Panc1 (cell line): ENCODE data around the gene SPRR5. TPM values are rescaled to one million over a fixed set of nuclear protein-coding genes. Genes with fewer than 3 reads are reported as not detected.

Experiments
- ATAC-seq: fragments of 200-7000 bp; cut with Tn5 transposase; 2 replicates; pipeline ENCODE4 v1.9.1; 2020; ENCODE audit warnings: mild to moderate bottlenecking, moderate library complexity
- Bru-seq: library from RNA; stranded (reverse); fragments of 400-500 nt; gene quantifications from one replicate; lab custom pipeline; 2021; lab: Mats Ljungman, UMichigan
- BruChase-seq, 2 experiments: library from RNA; stranded (reverse); fragments of 400-500 nt; gene quantifications; one replicate each; lab custom pipeline; 2021; lab: Mats Ljungman, UMichigan
- BruUV-seq: library from RNA; stranded (reverse); fragments of 400-500 nt; replicated peaks from 2 replicates; lab custom pipeline; 2021; lab: Mats Ljungman, UMichigan
- CTCF ChIA-PET: fragments of 300-600 bp; sonication (Branson Sonifier 250); formaldehyde crosslinking; loops from one replicate; lab custom pipeline; 2022; ENCODE audit warnings: antibody characterized with exemption; lab: Charles Lee
- POLR2A ChIA-PET: fragments of 300-600 bp; sonication (Branson Sonifier 250); formaldehyde crosslinking; loops from one replicate; lab custom pipeline; 2022; ENCODE audit warnings: antibody characterized with exemption; lab: Charles Lee
- DNase-seq: peaks from one replicate; pipeline ENCODE4 v3.0.0-alpha.2; 2010; ENCODE audit warnings: low read depth, low spot score
- H3K27ac ChIP-seq: 2 replicates; pipeline ENCODE4 v1.5.1; 2011; ENCODE audit warnings: mild to moderate bottlenecking, low read length, inconsistent platforms
- H3K27me3 ChIP-seq: fragments of 200-500 bp; sonication (Bioruptor generic); 2 replicates; pipeline ENCODE4 v1.6.0; 2014; ENCODE audit warnings: low read length, inconsistent platforms; ENCODE audit not compliant: control insufficient read depth, insufficient read depth
- H3K36me3 ChIP-seq: fragments of 200-500 bp; sonication (Bioruptor generic); 2 replicates; pipeline ENCODE4 v1.5.1; 2014; ENCODE audit warnings: inconsistent platforms, mild to moderate bottlenecking, low read length, moderate library complexity; ENCODE audit not compliant: control insufficient read depth, insufficient read depth
- H3K4me1 ChIP-seq: 2 replicates; pipeline ENCODE4 v1.5.1; 2011; ENCODE audit warnings: inconsistent platforms, mild to moderate bottlenecking, low read length, moderate library complexity; ENCODE audit not compliant: control insufficient read depth, insufficient read depth
- H3K4me3 ChIP-seq, 2 experiments: 2 replicates each; pipeline ENCODE4 v1.5.1; 2011 to 2012; ENCODE audit warnings: low read depth in 2 of 2, low read length in 2 of 2, mild to moderate bottlenecking in 2 of 2, inconsistent platforms in 1 of 2, moderate library complexity in 1 of 2
- H3K9me3 ChIP-seq: fragments of 200-500 bp; sonication (Bioruptor generic); 2 replicates; pipeline ENCODE4 v1.5.1; 2014; ENCODE audit warnings: low read depth, mild to moderate bottlenecking, inconsistent platforms, low read length, moderate library complexity; ENCODE audit not compliant: control insufficient read depth, insufficient read depth
- CTCF ChIP-seq: fragments of 450-650 bp; IDR thresholded peaks from 2 replicates; pipeline ENCODE4 v1.5.1; 2017; ENCODE audit warnings: mild to moderate bottlenecking
- POLR2AphosphoS5 ChIP-seq: IDR thresholded peaks from 2 replicates; pipeline ENCODE4 v1.6.1; 2012; ENCODE audit warnings: mild to moderate bottlenecking, low read depth, low read length, moderate library complexity
- REST ChIP-seq, 2 experiments: IDR thresholded peaks; 2 replicates each; pipeline ENCODE4 v1.6.1; 2011 to 2012; ENCODE audit warnings: low read depth in 2 of 2, control low read depth in 1 of 2, low read length in 1 of 2, mild to moderate bottlenecking in 1 of 2, moderate library complexity in 1 of 2; ENCODE audit not compliant: insufficient read depth in 1 of 2
- SIN3A ChIP-seq: IDR thresholded peaks from 2 replicates; pipeline ENCODE4 v1.6.1; 2012; ENCODE audit warnings: low read depth, mild to moderate bottlenecking, low read length, moderate library complexity, borderline replicate concordance; ENCODE audit not compliant: insufficient read depth
- TCF7L2 ChIP-seq: IDR thresholded peaks from 2 replicates; pipeline ENCODE4 v1.6.1; 2011; ENCODE audit warnings: mild to moderate bottlenecking, low read depth, low read length, inconsistent platforms
- in situ Hi-C: cut with HindIII; loops from 2 replicates; pipeline ENCODE4 v1.10.0; 2016; ENCODE audit warnings: low sequenced_read_pairs, low pct_unique_long_range_greater_than_20kb
- intact Hi-C: fragments of 100-400 bp; cut with micrococcal nuclease; formaldehyde crosslinking; loops from one replicate; pipeline ENCODE4 v1.10.0; 2022; ENCODE audit not compliant: unreplicated experiment
- long read RNA-seq: library from polyadenylated mRNA; unstranded; transcript quantifications from one replicate; pipeline ENCODE4 v2.0.0, GENCODE V29; 2021; ENCODE audit not compliant: unreplicated experiment
- polyA plus RNA-seq: library from polyadenylated mRNA; unstranded; fragments of >200 nt; gene quantifications from one replicate; pipeline ENCODE4 v1.2.1, GENCODE V29; 2012; ENCODE audit warnings: missing spikeins; ENCODE audit not compliant: insufficient read length
- total RNA-seq: library from RNA; stranded (reverse); gene quantifications from one replicate; pipeline ENCODE4 v1.2.1, GENCODE V29; 2021; ENCODE audit not compliant: unreplicated experiment

The SPRR5 gene
- total RNA-seq (not detected), Bru-seq, nascent RNA (not detected), BruChase-seq, experiment 1, labeled RNA remaining after a 2-hour chase (not detected), BruChase-seq, experiment 2, labeled RNA remaining after a 6-hour chase (not detected)
- polyA plus RNA-seq = not detected
- long read RNA-seq = 0 reads

- no TSS peak for BruUV-seq
- POLR2A ChIA-PET = no interaction called here
- DNase-seq (no peak), ATAC-seq (no peak)
- in situ Hi-C loops (no loop called here), intact Hi-C loops (no loop called here)
- TF ChIP-seq CTCF = no peak
- no peak for TF ChIP-seq REST (IDR thresholded peaks at IDR 0.05; ENCODE audit: insufficient read depth in 1 of 2, low read depth in 2 of 2, low read length in 1 of 2)
- no peak for TF ChIP-seq POLR2AphosphoS5
- no peak for TF ChIP-seq SIN3A
- no peak for TF ChIP-seq TCF7L2
- H3K9me3 ChIP-seq = no peaks in the 10 kb centered on the region
- H3K27me3 ChIP-seq = peaks cover 2% of the 10 kb centered on the region; the same call in 1 of the 2 replicates
- no peaks in the 10 kb centered on the region for H3K4me1 ChIP-seq
- no peaks in the 10 kb centered on the region for H3K36me3 ChIP-seq
- no peak within 1 kb of the TSS for H3K4me3 ChIP-seq
- H3K27ac ChIP-seq = no peak within 1 kb of the TSS
- CTCF ChIA-PET = no interaction called here
Observed at GRCh38 chr1:152946651-152947256, at the start of gene SPRR5. SPRR5 (plus strand) TSS chr1:152947206; CDS start chr1:152948555, 1,349 bp downstream.

- in situ Hi-C loops = no loop called here
- H3K27ac ChIP-seq = no peak overlapping the region
- no peak for TF ChIP-seq SIN3A
- no peak for TF ChIP-seq CTCF
- no peak for TF ChIP-seq REST (IDR thresholded peaks at IDR 0.05; ENCODE audit: insufficient read depth in 1 of 2, low read depth in 2 of 2, low read length in 1 of 2)
- no peak for TF ChIP-seq POLR2AphosphoS5
- TF ChIP-seq TCF7L2 = no peak
- no peak for DNase-seq
- H3K9me3 ChIP-seq = no peaks in the 10 kb centered on the region
- no peaks in the 10 kb centered on the region for H3K36me3 ChIP-seq
- no TSS peak for BruUV-seq
- CTCF ChIA-PET = no interaction called here
- peaks cover 12% of the 10 kb centered on the region; the same call in 1 of the 2 replicates for H3K27me3 ChIP-seq
- POLR2A ChIA-PET = no interaction called here
- no peaks in the 10 kb centered on the region for H3K4me1 ChIP-seq
- intact Hi-C loops = no loop called here
- no peak overlapping the region for H3K4me3 ChIP-seq
- ATAC-seq = no peak
Observed at GRCh38 chr1:152899027-152899426, 48.0 kb upstream of the SPRR5 start.
